GM18907 (cell line): ENCODE data around the gene PSMD6.

Source experiments
- ATAC-seq: cut with Tn5 transposase; IDR thresholded peaks from one replicate; pipeline ENCODE4 v1.9.1; 2021; ENCODE audit warnings: mild to moderate bottlenecking, moderate library complexity; ENCODE audit not compliant: unreplicated experiment

PSMD6 gene

DNA sequence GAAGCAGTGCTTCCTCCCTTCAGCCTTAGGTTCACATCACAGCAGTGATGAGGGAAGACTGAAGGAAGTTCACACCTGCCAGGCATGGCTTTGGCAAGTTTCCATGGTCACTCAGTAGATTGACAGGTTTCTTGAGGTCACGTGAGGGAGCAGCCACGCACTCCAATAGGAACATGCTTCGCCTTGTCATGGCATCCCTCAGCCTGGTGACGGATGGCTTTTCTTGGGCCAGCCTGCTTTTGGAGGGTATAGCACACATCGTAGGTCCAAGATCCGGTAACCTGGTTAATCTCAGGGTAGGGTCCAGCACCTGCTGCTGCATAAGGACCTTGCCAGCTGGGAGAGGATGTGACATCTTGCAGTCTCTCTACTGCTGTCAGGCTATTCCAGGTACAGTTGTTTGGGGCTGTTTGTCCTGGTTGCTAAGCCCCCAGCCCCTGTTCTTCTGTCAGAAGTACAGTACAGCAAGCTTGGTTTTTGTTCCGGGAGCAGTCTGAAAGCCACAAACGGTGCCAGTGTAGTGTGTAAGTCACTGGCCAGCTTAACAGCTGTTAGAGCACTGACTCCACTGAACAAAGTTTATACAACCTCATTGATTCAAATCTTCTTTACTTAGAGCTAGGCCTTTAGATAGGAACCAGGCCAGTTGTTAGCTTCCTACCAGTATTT is 42.3 kb downstream of the PSMD6 start:
- ATAC-seq, result no peak

GRCh38 chr3:63980019-63980418 is 43.3 kb downstream of the PSMD6 start:
- ATAC-seq, result no peak

DNA sequence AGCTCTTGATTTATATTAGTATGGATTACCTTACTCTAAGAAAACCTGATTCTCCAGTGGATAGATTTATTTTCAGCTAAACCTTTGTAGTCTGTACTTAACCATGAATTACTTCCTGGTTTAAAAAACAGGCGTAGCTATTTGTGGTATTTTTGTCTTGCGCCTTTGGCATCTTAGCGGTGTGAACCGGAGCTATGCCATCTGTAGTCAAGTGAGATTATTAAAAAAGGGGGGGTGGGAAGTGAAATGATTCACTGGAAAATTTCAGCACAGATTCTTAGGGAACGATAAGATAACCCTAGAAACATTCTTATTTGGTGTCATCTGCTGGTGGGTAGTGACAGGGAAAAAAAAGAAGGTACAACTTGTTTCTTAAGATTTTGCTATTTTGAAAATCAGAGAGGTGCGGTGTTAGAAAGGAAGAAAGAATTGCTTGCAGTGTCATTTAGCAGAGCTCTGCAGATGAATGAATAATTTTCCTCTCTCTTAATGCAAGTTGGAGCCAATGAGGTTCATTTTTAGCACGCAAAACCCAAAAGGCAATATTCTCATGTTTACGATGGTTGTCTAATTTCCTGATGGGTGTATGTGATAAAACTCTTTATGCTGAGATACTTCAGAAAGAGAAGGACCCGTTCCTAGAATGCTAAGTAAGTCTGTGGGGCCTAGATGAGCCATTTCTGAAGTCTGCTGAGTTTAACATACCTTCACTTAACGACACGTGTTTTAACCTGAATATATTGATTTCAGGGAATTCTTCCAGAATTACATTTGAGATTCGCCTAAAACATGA is 44.0 kb downstream of the PSMD6 start:
- no peak for ATAC-seq

GRCh38 chr3:63977893-63978292 is 45.4 kb downstream of the PSMD6 start:
- no peak for ATAC-seq

- ATAC-seq, result no peak
Measured at GRCh38 chr3:63976872-63977200, 46.5 kb downstream of the PSMD6 start.

DNA sequence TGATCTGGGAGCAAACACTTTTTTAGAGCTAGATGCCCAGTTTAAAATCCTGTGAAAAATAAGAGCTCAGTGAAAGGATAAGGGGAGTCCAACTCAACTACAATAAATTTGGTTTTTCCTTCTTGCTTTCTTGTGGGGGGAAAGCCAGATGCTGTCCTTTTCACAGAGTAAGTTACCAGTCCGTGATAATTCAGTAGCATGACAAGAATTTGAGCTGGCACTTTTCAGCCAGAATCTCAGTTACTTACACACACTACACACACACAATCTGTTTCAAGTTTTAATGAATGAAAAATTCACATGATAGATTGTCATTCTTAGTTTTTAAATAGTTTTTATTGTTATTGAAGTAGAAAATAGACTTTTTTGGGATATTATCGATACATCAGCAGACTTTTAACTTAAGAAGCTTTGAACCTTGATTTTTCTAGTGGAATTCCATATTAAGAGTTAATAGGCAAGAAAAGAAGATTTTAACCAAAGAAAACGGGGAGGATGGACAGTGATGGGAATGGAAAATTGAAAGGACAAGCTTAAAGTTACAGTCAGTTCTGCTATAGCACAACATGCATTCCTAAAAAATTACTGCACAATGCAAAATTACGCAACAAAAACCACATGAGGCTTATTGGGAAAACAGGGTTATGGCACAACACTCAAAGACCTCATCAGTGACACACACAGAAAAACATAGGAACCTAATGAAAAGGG is 47.0 kb downstream of the PSMD6 start:
- no peak for ATAC-seq

DNA sequence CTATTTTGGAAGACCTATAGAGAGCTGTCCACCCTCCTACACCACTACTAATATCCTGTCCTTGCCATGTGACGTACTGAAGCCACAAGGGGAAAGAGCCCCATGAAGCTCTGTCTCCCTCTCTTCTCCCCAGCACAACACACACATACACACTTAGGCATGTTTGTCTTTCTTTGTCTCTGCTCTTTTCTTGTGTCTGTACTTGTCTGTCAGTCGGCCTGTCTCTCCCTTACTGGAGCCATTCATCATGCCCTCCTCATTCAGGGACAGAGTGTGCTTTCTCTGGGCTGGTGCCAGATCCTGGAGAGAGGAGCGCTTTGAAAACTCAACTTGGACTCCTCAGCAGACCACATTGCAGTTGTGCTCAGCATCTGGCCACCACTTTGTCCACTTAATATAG is 47.6 kb downstream of the PSMD6 start:
- ATAC-seq, result no peak

GRCh38 chr3:63974451-63974850 is 48.8 kb downstream of the PSMD6 start:
- no peak for ATAC-seq

- no peak for ATAC-seq
Measured at GRCh38 chr3:63973406-63973805, 49.9 kb downstream of the PSMD6 start.

GRCh38 chr3:63972987-63973386 is 50.3 kb downstream of the PSMD6 start:
- ATAC-seq, result no peak

DNA sequence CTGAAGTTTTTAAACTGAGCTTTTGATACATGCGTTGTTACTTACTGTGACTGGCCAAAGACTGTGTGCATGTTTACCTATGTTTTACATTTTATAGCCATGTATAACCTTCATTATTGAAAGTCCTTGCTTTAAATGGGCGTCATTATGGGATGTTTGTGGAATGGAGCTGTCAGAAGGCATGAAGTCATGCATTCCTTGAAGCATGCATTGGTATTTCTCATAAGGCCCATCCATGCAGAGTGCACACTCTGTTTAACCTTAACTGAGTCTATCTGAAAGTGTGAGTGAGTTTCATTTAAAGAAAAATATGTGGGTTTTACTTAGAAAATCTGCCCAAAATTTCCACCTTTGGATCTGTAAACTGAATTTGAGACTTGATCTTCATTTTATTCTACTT is 51.1 kb downstream of the PSMD6 start:
- ATAC-seq, result no peak

- ATAC-seq, result no peak
Measured at GRCh38 chr3:63970631-63971475, 52.4 kb downstream of the PSMD6 start.

DNA sequence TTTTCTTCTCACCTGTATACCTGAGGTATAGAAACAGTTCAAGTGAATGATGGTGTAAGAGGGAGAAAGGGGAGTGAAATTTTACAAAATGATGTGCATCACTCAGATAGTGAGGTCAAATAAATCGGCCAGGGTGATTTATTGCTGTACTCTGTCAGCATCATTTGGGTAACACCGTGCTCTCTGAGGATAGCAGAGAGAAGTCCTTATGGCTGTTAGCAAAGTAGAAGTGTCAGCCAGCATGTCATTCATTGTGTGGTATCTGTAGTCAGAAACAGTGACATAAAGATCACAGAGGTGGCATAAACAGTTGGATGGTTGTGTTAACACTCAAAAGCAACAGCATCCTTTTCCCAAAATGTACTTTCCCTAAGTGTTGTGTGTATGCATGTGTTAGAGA is 53.4 kb downstream of the PSMD6 start:
- ATAC-seq, result no peak

DNA sequence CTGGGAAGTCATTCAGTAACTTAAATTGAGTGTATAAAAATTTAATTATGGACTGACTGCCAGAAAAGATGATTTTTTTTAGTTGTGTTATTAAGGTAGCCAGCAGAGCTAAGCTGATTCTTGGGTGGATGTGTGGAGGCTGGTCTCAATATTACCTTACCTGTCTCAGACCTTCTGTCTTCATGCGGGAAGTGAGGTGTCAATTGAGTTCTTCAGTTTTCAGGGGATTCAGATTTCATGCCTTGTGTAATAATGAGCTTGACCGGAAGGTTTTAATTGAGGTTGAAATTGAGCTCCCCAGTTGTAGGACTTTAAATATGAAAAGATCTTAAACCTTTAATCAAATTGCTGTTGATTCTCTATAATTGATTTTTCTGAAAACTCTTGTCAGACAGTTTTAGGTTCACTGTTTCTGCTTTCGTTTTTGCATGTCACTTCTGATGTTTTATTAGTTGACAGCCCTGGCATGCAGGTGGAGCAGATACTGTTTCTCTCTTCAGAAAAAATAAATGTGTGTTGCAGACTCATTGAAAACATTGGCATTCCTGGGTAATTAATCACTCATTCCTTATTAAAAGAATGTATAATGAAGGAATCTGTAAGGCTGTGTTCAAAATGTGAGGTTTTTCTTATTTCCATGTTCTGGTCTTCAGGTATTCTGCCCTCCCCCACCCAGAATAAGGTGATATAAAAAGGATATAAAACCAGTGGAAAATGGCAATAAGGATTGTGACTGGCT is 54.5 kb downstream of the PSMD6 start:
- peak; percentile 20 for ATAC-seq

DNA sequence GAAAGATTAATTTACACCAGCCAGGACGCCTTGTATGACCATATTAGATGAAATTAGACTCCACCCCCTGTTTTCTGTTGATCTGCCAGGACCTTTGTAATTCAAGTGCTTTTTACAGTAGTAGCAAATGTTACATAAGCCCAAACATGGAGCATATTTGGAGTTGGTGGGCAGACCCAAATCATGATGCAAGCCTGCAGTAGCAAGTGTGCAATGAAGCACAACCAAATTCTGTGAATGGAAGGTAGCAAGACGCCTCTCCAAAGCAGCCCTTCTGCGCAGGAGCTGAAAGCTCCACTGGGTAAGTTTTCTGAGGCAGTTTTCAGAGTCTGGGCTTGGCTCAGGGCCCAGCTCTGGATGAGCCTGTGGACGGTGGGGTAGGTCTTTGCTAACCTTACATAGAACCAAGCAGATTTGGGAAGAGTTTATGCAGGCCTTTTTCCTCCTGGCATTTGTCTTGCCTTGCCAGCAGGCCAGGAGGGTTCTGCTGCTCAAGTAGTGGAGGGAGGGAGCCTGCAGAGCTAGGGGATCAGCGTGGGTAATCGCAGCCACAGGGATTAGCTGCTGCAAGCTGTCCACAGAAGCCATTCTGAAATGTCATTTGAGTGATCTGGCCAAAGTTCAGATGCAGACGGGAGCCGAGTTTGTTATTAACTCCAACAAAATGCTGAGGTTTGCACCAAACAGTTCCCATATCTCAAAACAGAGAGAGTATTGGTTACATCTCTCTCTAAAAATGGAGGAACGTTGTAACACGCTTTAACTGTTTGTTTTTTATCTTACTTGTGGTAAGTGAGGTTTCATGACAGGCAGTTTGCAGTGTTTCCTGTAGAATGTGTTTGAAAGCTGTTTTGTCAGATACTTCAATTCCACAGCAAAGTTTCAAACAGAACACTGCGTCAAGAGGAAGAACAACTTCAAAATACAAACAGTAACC is 55.4 kb downstream of the PSMD6 start:
- peak; percentile 67 for ATAC-seq

DNA sequence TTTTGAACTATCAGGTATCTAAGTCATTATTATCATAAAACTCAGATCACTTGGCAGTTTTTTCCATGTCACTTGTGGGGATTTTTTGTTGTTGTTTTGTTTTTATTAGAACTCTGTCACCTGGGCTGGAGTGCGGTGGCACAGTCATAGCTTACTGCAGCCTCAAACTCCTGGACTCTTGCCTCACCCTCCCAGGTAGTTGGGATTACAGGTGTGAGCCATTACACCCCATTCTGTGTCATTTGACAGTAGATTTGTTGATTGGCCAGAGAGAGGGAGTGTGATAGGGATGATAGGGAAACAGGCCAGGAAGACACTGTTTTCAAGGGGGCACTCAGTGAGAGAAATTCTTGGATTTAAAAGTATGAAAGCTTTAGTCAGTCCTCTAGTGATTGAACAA is 56.4 kb downstream of the PSMD6 start:
- ATAC-seq, result no peak

DNA sequence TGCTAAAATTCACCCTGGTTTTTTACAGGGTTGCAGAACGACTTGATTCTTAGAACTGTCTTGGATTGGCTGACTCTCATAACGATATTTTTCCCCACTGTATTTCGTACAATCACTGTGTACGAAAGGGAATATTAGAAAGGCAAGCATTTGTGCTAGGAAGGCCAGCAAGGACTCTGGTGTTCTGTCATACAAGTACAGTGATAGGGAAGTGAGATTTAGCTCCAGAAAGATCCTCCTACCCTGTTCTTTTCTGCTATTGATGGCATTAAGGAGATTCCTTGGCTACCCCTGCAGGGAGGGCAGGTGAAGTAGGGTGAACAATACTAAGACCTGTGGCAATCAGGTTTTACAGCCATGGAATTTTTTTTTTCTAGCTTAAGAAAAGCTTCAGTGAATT is 57.3 kb downstream of the PSMD6 start:
- ATAC-seq, result no peak

GRCh38 chr3:63964681-63965485 is 58.4 kb downstream of the PSMD6 start:
- no peak for ATAC-seq

DNA sequence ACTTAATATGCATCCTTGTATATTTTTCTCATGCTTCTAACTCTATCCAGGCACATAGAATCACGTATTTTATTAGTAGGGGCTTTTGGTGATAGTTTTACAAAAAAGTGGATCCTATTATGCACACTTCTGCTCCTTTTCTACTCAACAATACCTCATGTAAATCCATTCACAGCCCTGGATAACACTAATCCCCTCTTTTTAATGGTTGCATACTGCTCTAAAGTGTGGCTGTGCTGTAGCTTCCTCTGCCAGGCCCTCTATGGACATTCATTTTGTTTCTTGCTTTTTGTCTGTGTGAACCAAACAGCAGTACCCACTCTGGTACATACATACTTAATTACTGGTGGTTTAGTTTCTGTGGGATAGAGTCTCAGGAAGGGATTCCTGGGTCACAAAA is 59.8 kb downstream of the PSMD6 start:
- ATAC-seq, result no peak
